Kidney (tissue), 14 donors: ENCODE measurements around the gene RCC1. TPM values are rescaled to one million over a fixed set of nuclear protein-coding genes. Genes with fewer than 3 reads are reported as not detected.

Source experiments
- DNase-seq, 5 donors: peaks; one replicate each; pipeline ENCODE4 v3.0.0-alpha.2; 2013 to 2020
- FAIRE-seq: peaks from 2 replicates; lab custom pipeline; 2012; peaks lifted over from hg19 to GRCh38; lab: Jason Lieb, UNC
- H3K27ac ChIP-seq, 2 donors: one replicate each; pipeline ENCODE4 v1.7.0; 2013; ENCODE audit warnings: low read depth in 2 of 2, low read length in 2 of 2, inconsistent platforms in 1 of 2
- H3K27me3 ChIP-seq: one replicate; pipeline ENCODE4 v1.7.1; 2013; ENCODE audit warnings: low read length, inconsistent platforms; ENCODE audit not compliant: control insufficient read depth, insufficient read depth
- H3K36me3 ChIP-seq, 3 donors: one replicate each; pipeline versions ENCODE4 v1.7.0 to v1.7.1; 2013; ENCODE audit warnings: low read length in 3 of 3, control low read depth in 1 of 3, inconsistent platforms in 1 of 3; ENCODE audit not compliant: insufficient read depth in 3 of 3, control insufficient read depth in 2 of 3
- H3K4me1 ChIP-seq, 3 donors: one replicate each; pipeline versions ENCODE4 v1.7.0 to v1.7.1; 2013; ENCODE audit warnings: low read length in 3 of 3, inconsistent platforms in 1 of 3, low read depth in 1 of 3; ENCODE audit not compliant: control insufficient read depth in 2 of 3, insufficient read depth in 2 of 3
- H3K4me3 ChIP-seq, 3 donors: one replicate each; pipeline versions ENCODE4 v1.7.0 to v1.8.1; 2013; ENCODE audit warnings: low read length in 3 of 3, control low read depth in 1 of 3, inconsistent platforms in 1 of 3
- H3K9ac ChIP-seq, 3 donors: one replicate each; pipeline versions ENCODE4 v1.7.0 to v1.7.1; 2013; ENCODE audit warnings: low read length in 3 of 3, control low read depth in 1 of 3, inconsistent platforms in 1 of 3
- H3K9me3 ChIP-seq, 3 donors: one replicate each; pipeline versions ENCODE4 v1.7.0 to v1.7.1; 2013; ENCODE audit warnings: low read length in 3 of 3, control low read depth in 1 of 3, inconsistent platforms in 1 of 3; ENCODE audit not compliant: control insufficient read depth in 2 of 3, insufficient read depth in 1 of 3
- CTCF ChIP-seq: IDR thresholded peaks from 3 replicates; pipeline ENCODE4 v1.5.1; 2012; ENCODE audit warnings: mild to moderate bottlenecking, moderate library complexity, borderline replicate concordance; ENCODE audit not compliant: insufficient read depth; ENCODE audit errors: extremely low read depth
- intact Hi-C: fragments of 100-400 bp; cut with DNase I; formaldehyde crosslinking; loops from one replicate; pipeline ENCODE4 v1.11.1; 2022
- polyA plus RNA-seq: library from polyadenylated mRNA; stranded (reverse); fragments of 350-450 nt; fragmentation: Illumina TruSeq; extraction: RNeasy Lipid Tissue Mini Kit (QIAGEN cat#74804); gene quantifications from one replicate; pipeline ENCODE4 v1.2.3, GENCODE V29; 2014; ENCODE audit warnings: low read depth, low replicate concordance; ENCODE audit not compliant: insufficient read depth
- total RNA-seq: library from RNA; stranded (reverse); fragmentation: NEBNext Ultra II Directional; extraction: Animal tissue kit (Norgen Biotek cat#: 25700); gene quantifications from one replicate; pipeline ENCODE4 v1.2.1, GENCODE V29; 2021
- donor health status: control.
- donor health status: control.
- donor health status: control.
- donor health status: control.
- donor health status: control.
- donor health status: DM: yes; HTN: yes; CAD: no.
- donor health status: Normal renal cell carcinoma (clear cell type).

RCC1 gene
- total and polyA plus RNA-seq, 2 donors from 2014 or later: 5.7 to 19.9 TPM

DNA sequence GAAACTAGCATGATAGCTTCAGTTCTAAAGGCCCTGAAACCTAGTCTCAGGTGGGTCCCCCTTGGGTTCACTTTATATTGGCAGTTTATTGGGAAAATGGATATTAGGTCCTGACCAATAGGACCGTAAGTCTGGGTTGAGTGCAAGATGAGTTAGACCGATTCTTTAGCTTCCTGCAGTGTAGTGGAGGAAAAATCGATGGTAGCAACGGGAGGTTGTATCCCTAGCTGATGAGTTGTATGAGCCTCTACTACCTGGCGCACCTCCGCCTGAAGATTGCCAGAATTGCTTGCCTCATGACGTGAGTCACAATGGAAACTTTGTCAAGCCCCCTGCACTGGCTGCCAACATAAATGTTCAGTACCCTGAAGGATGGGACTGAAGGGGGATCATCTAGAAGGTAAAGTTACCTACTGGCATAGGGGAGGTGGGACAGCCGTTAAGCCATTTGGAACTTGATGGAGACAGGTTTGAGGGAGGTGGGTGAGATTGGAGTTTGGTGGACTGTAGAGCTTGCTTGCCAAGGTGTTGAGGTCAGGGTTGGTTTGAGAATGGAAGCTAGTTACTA is 3.9 kb downstream of the RCC1 start:
- intact Hi-C loops: no loop called here
- H3K36me3 ChIP-seq: peaks cover 17 to 34% (median 21%) of the 10 kb centered on the region in 3 donors
- H3K4me3 ChIP-seq: no peak overlapping the region
- H3K9ac ChIP-seq: peak overlapping the region in 1 of 3 donors; percentile 41
- FAIRE-seq: no peak
- no peaks in the 10 kb centered on the region for H3K9me3 ChIP-seq
- H3K4me1 ChIP-seq: peaks cover 3 to 15% (median 9%) of the 10 kb centered on the region in 3 donors
- H3K27me3 ChIP-seq: no peaks in the 10 kb centered on the region
- TF ChIP-seq CTCF: no peak
- H3K27ac ChIP-seq: no peak overlapping the region
- DNase-seq: no peak

DNA sequence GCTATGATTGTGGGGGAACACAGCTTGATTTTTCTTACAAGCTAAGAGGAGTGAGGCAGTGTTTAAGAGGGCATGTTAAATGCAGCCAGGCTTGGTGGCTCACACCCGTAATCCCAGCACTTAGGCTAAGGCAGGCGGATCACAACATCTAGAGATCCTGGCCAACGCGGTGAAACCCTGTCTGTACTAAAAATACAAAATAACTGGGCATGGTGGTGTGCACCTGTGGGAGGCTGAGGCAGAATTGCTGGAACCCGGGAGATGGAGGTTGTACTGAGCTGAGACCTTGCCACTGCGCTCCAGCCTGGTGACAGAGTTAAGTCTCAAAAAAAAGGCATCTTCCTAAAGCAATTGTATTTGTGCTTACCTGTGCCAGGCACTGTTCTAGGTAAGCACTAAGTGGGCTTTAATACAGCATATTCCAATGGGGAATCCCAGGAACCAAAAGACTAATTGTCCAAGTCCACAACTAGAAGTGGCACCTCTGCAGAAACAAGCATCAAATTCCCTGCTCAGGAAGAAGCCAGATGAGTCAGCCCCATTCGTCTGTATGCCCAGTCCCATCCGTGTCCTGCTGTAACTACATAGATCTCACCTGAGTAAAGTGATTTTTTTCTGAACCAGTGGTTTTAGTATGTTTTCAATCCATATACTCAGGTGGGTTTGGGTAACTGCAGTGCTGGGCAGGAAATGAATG is 4.6 kb downstream of the RCC1 start:
- no peaks in the 10 kb centered on the region for H3K27me3 ChIP-seq
- no peak overlapping the region for H3K4me3 ChIP-seq
- peak overlapping the region in 1 of 3 donors; percentile 41 for H3K9ac ChIP-seq
- no peaks in the 10 kb centered on the region for H3K9me3 ChIP-seq
- intact Hi-C loops: no loop called here
- FAIRE-seq (no peak), DNase-seq (no peak)
- H3K4me1 ChIP-seq: peaks cover 3 to 15% (median 9%) of the 10 kb centered on the region in 3 donors
- H3K27ac ChIP-seq: no peak overlapping the region
- TF ChIP-seq CTCF: no peak
- H3K36me3 ChIP-seq: peaks cover 17 to 34% (median 21%) of the 10 kb centered on the region in 3 donors

GRCh38 chr1:28510970-28511440 is 5.2 kb downstream of the RCC1 start:
- DNase-seq: no peak
- H3K27me3 ChIP-seq: no peaks in the 10 kb centered on the region
- no peak for TF ChIP-seq CTCF
- peaks cover 3 to 15% (median 9%) of the 10 kb centered on the region in 3 donors for H3K4me1 ChIP-seq
- no peak overlapping the region for H3K9ac ChIP-seq
- intact Hi-C loops: no loop called here
- H3K27ac ChIP-seq: no peak overlapping the region
- peaks cover 17 to 34% (median 21%) of the 10 kb centered on the region in 3 donors for H3K36me3 ChIP-seq
- H3K4me3 ChIP-seq: no peak overlapping the region
- no peaks in the 10 kb centered on the region for H3K9me3 ChIP-seq
- FAIRE-seq: no peak
